DND-41 (cell line): ENCODE results near the gene RAB9A.

Experiments
- CTCF ChIP-seq: IDR thresholded peaks from 2 replicates; pipeline ENCODE4 v1.5.1; 2012; ENCODE audit warnings: borderline replicate concordance, low read length, moderate library complexity, mild to moderate bottlenecking; ENCODE audit not compliant: poor library complexity, severe bottlenecking; ENCODE audit errors: extremely low read depth
- EZH2 ChIP-seq: IDR thresholded peaks from 3 replicates; pipeline ENCODE4 v1.6.1; 2012; ENCODE audit warnings: borderline replicate concordance, low read depth, mild to moderate bottlenecking, moderate library complexity, low read length, inconsistent platforms; ENCODE audit not compliant: severe bottlenecking

- no peak for TF ChIP-seq CTCF
- TF ChIP-seq EZH2: no peak
Measured at GRCh38 chrX:13652850-13653693, 35.9 kb upstream of the RAB9A start, which contains the start of gene TCEANC.
